ENCODE data around the gene GLCCI1.
"Not testable (repeated sequence)": the region's sequence is repeated elsewhere in the genome, so short reads cannot be mapped to it uniquely, and the experiment has no call there.

GLCCI1 gene

DNA sequence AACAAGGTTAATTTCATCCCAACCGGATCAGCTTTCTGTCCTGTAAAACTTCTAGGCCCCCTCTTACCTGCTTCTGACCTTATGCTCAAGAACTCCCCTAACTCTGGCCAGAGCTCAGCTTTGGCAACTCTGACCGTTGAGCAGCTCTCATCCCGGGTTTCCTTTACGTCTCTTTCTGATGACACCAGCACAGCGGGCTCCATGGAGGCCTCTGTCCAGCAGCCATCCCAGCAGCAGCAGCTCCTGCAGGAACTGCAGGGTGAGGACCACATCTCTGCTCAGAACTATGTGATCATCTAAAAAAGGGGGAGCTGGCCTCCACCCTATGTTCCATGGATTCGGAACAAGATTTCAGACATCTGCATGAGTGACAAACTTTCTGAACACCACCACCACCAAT lies 117.6 kb downstream of the GLCCI1 start:
- in situ Hi-C loops (cut with MboI; ENCODE audit: low sequenced_read_pairs) = no loop called here

- in situ Hi-C loops (cut with MboI; ENCODE audit: low sequenced_read_pairs) = no loop called here
Measured at GRCh38 chr7:8089036-8089780, 120.6 kb downstream of the GLCCI1 start.

- in situ Hi-C loops (cut with MboI; ENCODE audit: low sequenced_read_pairs) = no loop called here
Measured at GRCh38 chr7:8092140-8092539, 123.5 kb downstream of the GLCCI1 start.

DNA sequence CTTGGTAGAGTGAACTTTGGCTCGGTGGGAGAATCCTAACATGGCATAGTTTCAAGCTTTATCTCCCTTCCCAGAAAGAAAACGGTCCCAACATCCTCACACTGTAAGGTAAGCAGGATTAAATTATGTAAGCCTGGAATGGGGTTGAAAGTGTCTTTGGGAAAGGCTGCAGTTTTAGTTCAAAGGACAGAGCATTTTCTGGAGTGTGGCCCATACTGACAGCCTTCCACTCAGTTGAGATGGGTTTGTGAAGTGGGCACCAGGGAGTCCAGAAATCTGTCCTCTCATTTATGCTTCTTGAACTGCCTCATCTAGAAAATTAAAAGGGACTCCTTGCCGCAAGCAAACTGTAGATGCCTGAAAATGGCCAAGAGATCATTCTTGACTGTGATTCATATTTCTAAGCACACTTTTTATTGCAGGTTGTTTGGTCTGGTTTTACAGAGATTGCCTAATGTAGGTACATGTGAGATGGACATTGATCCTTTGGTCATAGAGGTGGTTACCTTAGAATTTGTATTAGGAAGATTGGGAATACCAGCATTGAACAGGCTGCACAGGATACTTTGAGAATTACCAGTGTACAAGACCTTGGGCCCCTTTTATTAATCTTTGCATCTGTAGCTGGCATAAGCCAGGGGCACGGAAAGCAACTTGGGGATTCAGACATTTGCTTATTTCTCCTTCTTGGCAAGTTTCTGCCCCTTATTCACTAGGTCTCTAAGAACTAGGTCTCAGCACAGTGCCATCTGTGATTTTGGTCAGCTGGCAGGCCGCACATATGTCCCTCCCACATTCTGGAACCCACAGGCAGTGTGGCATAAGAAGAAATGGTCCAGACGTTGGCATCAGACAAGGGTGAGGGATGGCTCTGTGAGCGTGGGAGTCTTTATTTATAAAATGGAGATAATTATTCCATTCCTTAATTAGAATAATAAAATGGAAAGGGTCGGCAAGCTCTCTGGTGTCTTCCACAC lies 125.9 kb downstream of the GLCCI1 start:
- in situ Hi-C loops (cut with MboI; ENCODE audit: low sequenced_read_pairs) = no loop called here

DNA sequence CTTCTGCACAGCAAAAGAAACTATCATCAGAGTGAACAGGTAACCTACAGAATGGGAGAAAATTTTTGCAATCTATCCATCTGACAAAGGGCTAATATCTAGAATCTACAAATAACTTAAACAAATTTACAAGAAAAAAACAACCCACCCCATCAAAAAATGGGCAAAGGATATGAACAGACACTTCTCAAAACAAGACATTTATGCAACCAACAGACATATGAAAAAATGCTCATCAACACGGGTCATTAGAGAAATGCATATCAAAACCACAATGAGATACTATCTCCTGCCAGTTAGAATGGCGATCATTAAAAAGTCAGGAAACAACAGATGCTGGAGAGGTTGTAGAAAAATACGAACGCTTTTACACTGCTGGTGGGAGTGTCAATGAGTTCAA lies 132.7 kb downstream of the GLCCI1 start:
- in situ Hi-C loops (cut with MboI; ENCODE audit: low sequenced_read_pairs) = not testable (repeated sequence)

- in situ Hi-C loops (cut with MboI; ENCODE audit: low sequenced_read_pairs) = no loop called here
Measured at GRCh38 chr7:8103282-8103681, 134.7 kb downstream of the GLCCI1 start.

- in situ Hi-C loops (cut with MboI; ENCODE audit: low sequenced_read_pairs) = no loop called here
Measured at GRCh38 chr7:8105449-8106095, 137.0 kb downstream of the GLCCI1 start.

GRCh38 chr7:8109196-8110022 lies 140.8 kb downstream of the GLCCI1 start:
- in situ Hi-C loops (cut with MboI; ENCODE audit: low sequenced_read_pairs) = no loop called here

- in situ Hi-C loops (cut with MboI; ENCODE audit: low sequenced_read_pairs) = no loop called here
Measured at GRCh38 chr7:8111282-8111960, 142.8 kb downstream of the GLCCI1 start.

GRCh38 chr7:8112685-8113084 lies 144.1 kb downstream of the GLCCI1 start:
- in situ Hi-C loops (cut with MboI; ENCODE audit: low sequenced_read_pairs) = no loop called here

- in situ Hi-C loops (cut with MboI; ENCODE audit: low sequenced_read_pairs) = no loop called here
Measured at GRCh38 chr7:8113184-8113583, 144.6 kb downstream of the GLCCI1 start.

GRCh38 chr7:8114175-8114574 lies 145.6 kb downstream of the GLCCI1 start:
- in situ Hi-C loops (cut with MboI; ENCODE audit: low sequenced_read_pairs) = no loop called here

DNA sequence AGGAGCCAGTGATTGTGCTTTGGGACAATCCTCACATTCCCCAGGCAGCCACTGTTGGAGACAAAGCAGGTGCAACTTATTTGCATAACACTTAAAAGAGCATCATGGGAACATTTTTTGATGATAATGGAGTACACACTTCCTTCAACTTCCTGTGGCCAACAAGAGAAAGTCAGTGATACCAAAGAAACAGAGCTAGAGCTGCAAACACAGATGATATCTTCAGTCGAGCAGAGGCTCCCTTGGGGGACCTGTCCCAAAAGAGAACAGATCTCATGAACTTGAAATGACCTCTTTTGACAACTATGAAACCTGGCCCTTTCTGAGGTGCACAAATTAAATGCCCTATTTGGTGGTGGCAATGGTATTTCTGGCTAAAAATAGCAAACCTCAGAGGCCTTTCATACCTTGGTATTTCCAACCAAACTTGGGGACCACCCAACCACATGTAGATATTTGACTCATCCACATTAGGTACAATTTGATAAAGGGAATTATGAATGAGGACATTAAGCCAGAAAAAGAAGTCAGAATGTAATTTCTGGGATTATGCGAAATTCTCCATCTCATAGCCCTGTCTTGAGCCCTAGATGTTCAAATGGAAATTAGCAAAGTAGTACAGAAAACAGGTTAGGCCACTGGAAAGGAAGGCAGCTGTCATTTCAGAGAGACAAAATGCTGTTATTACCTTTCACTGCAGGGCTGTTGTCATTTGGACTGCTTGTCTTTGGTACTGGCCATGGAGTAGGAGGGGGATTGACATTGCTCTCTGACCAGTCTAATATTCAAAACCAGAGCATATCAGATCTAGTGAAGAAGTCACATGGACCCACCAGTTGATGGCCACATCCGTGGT lies 147.2 kb downstream of the GLCCI1 start:
- in situ Hi-C loops (cut with MboI; ENCODE audit: low sequenced_read_pairs) = no loop called here

DNA sequence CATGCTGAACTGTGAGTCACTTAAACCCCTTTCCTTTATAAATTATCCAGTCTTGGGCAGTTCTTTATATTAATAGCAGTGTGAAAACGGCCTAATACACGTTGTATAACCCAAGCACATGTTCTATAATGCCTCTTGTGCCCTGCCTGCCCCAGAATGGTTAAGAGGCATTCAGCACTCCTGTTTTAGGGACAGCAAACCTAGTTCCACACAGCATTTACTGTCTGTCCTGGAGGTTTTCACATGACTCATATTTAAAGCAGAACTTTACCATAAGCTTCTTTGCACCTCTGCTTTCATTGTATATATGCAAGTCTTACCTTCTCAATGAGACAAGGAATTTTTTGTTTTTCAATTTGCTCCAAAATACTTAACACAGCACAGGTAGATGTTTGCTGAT lies 148.6 kb downstream of the GLCCI1 start:
- in situ Hi-C loops (cut with MboI; ENCODE audit: low sequenced_read_pairs) = no loop called here

DNA sequence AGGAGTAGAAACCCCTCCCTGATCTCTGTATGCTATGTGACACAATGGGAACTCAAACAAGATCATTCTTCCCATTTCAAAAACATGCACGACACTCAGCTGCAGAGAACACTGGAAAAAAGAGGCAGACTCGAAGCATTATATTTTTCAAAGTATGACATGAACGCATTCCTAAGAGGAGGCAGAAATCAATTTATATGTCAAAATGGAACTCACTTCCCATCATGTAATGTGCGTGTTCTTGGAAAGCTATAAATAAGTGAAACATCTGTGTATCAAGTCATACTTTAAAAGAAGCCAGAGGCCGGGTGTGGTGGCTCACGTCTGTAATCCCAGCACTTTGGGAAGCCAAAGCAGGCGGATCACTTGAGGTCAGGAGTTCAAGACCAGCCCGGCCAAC lies 150.7 kb downstream of the GLCCI1 start:
- in situ Hi-C loops (cut with MboI; ENCODE audit: low sequenced_read_pairs) = no loop called here

DNA sequence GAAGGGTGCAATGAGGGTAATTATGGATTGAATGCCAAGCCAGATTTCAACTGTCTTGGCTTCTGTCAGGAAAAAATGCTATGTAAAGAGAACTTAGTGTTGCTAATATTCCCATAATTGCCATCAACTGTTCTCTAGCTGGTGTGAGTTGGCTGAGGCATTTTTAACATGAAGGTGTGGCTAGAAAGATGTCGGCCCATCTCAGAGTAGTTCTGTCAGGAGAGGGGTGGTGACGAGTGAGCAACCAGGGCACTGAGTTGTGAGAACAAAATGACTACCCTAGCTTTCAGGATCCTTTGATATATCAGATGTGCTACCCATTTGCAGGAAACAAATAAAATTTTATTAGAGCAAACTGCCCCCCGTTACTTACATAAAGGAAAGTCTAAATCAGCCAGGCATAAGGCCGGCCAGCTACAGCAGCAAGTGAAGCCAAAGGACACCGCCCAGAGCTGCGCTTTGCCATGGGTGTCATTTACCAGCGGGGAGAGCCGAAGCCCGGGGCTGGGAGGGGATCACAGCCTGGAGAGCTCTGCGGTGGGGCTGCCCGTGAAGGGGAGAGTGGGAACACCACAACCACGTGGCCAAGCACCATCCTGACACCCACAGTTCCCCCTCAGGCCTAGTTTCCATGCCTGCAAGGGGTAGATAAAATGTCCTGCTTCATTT lies 151.9 kb downstream of the GLCCI1 start:
- in situ Hi-C loops (cut with MboI; ENCODE audit: low sequenced_read_pairs) = no loop called here

GRCh38 chr7:8121243-8121642 lies 152.6 kb downstream of the GLCCI1 start:
- in situ Hi-C loops (cut with MboI; ENCODE audit: low sequenced_read_pairs) = no loop called here

- in situ Hi-C loops (cut with MboI; ENCODE audit: low sequenced_read_pairs) = no loop called here
Measured at GRCh38 chr7:8125680-8126444, 157.3 kb downstream of the GLCCI1 start.

All from hTERT RPE-1 (cell line).